ENCODE results near the gene WDFY3.

Gene WDFY3

DNA sequence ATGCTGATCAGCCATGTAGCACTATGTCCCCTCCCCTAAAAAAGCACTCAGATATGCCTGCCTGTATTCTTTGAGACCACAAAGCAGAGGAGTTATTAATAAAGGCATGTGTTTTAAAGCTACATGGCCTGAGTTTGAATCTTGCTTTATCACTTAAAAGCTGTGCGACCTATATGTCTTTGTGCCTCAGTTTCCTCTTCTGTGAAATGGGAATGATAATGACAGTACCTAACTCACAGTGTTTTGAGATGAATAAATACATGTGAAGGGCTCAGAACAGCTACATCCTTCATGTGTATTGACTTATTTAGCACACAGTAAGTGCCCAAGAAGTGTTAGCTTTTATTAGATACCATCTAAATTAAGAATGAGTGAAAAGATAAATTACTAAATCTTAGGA, 180.0 kb downstream of the WDFY3 start:
- no peak for DNase-seq

GRCh38 chr4:84782517-84782916, 184.0 kb downstream of the WDFY3 start:
- no peak for DNase-seq

DNA sequence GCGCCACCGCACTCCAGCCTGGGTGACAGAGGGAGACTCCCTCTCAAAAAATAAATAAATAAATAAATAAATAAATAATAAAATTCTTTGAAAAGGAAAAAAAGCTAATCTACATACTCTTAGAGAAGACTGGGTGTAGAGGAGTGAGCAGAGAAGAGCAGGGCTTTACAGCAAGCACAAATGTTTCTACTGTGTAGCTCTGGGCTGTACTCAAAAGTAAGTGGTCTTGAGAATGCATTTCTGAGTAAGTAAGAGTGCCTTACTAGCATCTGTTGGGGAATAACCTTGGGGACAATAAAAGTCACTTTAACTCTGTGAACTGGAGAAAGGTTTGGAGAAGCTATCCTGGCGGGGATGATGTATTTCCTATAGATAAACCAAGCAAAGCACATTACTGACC, 185.8 kb downstream of the WDFY3 start:
- no peak for DNase-seq

- DNase-seq = no peak
Measured at GRCh38 chr4:84778041-84778440, 188.4 kb downstream of the WDFY3 start.

DNA sequence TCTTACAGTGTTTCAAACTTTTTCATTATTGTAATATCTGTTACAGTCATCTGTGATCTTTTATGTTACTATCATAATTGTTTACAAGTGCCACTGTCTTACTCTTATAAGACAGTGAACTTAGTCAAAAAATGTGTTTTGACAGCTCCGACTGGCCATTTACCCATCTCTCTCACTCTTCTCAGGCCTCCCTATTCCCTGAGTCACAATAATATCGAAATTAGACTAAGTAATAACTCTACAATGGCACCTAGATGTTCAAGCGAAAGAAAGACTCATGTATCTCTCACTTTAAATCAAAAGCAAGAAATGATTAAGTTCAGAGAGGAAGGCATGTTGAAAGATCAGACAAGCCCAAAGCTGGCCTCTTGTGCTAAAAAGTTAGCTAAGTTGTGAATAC, 199.3 kb downstream of the WDFY3 start:
- no peak for DNase-seq

GRCh38 chr4:84753321-84753972, 213.0 kb downstream of the WDFY3 start:
- no peak for DNase-seq

DNA sequence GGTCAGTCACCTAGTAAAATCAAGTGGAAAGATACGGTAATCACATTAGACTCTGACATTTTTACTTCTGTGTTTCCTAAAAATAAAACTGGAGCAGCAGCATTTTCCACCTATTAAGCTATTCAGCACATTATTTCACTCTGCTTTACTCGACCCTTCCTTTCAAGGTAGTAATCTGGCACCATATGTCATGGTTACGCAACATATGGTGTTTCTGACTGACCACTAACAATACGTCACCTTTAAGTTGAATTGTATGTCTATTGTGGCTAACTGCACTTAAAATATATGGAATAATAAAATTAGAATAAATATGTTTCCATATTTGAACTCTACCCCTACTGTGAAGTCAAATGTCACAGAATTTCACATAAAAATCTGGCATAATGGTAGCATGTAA, 214.8 kb downstream of the WDFY3 start:
- no peak for DNase-seq

DNA sequence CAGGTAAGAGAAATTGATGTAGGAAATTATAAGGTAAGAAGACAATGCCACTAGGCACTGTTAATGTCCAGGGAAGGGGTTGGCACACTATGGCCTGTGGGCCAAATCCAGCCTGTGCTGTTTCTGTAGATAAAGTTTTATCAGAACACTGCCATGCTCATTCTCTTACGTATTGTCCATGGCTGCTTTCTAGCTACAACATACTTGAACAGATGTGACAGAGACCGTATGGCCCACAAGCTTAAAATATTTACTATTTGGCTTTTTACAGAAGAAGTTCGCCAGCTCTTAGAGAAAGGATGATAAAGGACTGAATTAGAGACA, 215.6 kb downstream of the WDFY3 start:
- no peak for DNase-seq

- DNase-seq = no peak
Measured at GRCh38 chr4:84750260-84750959, 216.1 kb downstream of the WDFY3 start.

DNA sequence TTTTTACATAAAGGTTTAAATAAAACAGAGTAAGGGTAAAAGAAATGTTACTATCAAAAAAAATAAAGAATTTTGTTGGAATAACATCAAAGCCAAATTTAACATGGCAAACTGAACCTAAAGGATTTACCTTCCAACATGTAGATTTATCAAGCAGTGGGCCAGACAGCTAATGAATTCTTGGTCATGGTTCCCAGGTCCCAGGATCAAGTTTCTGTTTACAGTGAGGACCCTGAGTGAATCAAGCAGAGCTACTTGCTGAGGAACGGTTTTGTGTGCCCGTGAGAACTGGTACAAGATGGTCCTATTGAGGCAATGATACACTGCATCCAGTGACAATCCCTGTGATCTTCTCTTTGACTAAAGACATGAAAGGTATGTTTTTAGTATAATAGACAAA, 226.4 kb downstream of the WDFY3 start:
- DNase-seq = no peak

DNA sequence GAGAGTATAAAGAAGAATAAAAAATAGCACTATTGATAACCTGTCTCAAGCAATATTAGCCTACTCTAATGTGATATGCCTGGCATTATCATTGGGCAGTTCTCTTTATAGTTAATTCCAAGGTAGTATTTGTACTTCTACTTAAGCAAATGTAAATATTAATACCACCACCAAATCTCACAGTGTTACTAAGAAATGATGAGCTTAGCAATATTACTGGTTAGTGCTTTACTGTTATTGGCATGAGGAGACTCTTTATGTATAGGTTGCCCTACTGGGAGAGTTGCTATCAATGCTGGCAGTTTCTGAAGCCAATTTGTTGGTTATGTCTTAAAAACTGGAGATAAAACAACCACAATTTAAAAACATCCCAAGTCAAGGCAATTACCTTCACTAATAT, 227.9 kb downstream of the WDFY3 start:
- DNase-seq = no peak

- DNase-seq = no peak
Measured at GRCh38 chr4:84737656-84738055, 228.8 kb downstream of the WDFY3 start.

- no peak for DNase-seq
Measured at GRCh38 chr4:84734037-84734436, 232.5 kb downstream of the WDFY3 start.

GRCh38 chr4:84733343-84734033, 233.0 kb downstream of the WDFY3 start:
- no peak for DNase-seq

GRCh38 chr4:84730375-84730774, 236.1 kb downstream of the WDFY3 start:
- no peak for DNase-seq

DNA sequence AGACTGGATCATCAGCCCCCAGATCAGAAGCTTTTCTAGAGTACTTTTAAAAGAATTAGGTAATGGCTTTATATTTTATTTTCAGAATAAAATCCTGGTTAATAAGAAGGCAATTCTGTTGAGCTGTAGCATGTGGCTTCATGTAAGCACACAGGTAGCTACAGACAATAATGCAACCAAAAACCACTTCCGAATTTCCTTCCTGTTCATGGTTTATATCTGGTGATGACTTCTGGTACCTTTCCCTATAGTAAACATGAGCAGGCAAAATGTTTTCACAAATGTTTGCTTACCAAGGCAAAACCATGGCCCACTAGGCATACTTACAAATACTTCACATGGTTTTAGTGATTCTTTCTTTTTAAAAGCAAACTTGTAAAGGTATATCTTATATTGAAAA, 239.0 kb downstream of the WDFY3 start:
- no peak for DNase-seq

- no peak for DNase-seq
Measured at GRCh38 chr4:84726356-84726755, 240.1 kb downstream of the WDFY3 start.

DNA sequence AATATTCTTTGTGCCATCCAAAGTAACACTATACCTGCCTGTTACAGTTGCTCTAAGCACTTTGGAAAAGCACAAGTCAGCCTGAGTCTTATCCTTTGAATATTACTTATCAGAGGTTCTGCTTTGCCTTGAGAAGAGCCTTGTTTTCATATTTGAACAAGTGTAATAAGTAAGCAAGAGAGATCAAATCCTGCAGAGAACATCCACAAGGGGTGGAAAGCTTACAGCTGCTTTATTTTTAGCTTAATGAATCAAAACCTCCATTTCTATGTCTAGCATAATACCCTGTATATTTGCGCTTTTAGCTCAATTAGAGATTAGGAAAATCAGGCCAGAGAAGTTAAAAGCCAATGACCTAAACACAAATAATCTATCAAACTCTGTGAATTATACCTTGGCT, 243.8 kb downstream of the WDFY3 start:
- DNase-seq = no peak

- DNase-seq = no peak
Measured at GRCh38 chr4:84719115-84719514, 247.4 kb downstream of the WDFY3 start.

DNA sequence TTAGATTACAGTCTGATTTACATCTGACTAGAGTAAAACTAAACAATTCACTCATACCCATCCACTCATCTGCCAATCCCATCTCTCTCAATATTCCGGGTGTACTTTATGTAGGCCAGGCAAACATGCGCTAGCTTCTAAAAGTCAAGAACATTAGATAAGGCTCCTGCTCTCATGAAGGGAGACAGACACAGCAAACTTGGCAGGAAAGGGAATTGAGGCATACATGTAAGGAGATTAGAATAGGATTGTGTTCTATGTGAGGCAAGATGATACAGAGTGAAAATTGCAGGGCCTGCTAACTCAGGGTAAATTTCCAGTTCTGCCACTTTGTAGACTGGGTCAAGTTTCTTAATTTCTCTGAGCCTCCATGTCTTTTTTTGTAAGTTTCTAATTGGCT, 247.8 kb downstream of the WDFY3 start:
- DNase-seq = no peak

DNA sequence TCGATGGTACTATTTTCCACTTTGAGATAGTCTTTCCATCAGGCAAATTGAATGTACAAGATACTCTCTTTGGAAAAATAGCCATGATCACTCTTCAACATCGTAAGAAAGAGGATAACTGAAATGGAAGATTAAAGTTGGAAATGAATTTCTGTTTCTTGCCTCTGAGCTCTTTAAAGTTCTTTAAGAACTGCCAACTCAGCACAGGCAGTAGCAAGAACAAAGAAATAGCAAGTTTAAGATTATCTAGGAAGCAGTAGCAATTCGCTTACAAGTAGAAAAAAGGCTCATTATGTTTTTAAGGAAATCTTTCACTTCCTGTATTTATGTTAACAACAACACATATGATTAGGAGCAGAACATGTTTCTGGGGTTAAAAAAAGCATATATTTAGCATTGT, 255.9 kb downstream of the WDFY3 start:
- no peak for DNase-seq

DNA sequence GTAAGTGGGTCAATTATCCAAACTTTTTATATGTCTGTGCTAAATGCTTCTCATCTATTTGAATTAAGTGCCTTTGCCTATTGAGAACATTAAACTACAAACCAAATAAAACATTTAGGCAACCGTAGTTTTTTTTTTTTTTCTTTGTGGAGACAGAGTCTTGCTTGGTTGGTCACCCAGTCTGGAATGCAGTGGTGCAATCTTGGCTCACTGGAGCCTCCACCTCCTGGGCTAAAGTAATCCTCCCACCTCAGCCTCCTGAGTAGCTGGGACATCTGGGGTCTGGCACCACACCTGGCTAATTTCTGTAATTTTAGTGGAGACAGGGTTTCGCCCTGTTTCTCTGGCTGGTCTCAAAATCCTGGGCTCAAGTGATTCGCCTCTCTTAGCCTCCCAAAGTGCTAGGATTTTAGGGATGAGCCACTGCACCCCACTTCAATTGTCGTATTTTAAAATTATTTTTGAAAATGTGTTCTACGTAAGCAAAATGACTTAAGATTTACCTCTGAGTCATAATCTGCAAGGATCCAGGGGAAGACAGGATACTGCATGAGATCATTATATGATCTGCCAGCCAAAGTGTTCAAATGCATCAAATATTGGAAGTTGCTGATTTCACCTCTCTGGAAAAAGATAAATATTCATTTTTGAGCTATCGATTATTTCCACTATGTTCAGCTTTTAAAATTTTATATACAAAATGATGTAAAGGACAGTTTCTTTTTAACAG, 257.9 kb downstream of the WDFY3 start:
- no peak for DNase-seq

GRCh38 chr4:84706286-84706685, 260.2 kb downstream of the WDFY3 start:
- no peak for DNase-seq

Data from T-helper 9 cell (primary cell).